ENCODE measurements around the gene KLF7. TPM values are rescaled to one million over a fixed set of nuclear protein-coding genes. Genes with fewer than 3 reads are reported as not detected.

KLF7 gene
- total RNA-seq, 6 experiments from 2014 or later: 3.3 to 14.2 (median 10.2) TPM

GRCh38 chr2:207184348-207184747, 18.6 kb upstream of the KLF7 start:
- H3K36me3 ChIP-seq: no peaks in the 10 kb centered on the region
- 93% methylated on average over 2 of the region's 2 CpGs for WGBS (ENCODE audit: insufficient coverage, low coverage, low lambda C conversion rate, missing lambda C conversion rate)
- DNase-seq (no peak), ATAC-seq (no peak)
- H3K27ac ChIP-seq: no peak overlapping the region
- intact Hi-C loops (cut with DNase I): no loop called here
- TF ChIP-seq CTCF (IDR thresholded peaks at IDR 0.05): no peak
- TF ChIP-seq POLR2A (IDR thresholded peaks at IDR 0.05): no peak
- H3K27me3 ChIP-seq: no peaks in the 10 kb centered on the region
- H3K4me1 ChIP-seq: peaks cover 0 to 12% (median 0%) of the 10 kb centered on the region in 4 donors
- H3K4me3 ChIP-seq: no peak overlapping the region
- no peaks in the 10 kb centered on the region for H3K9me3 ChIP-seq

GRCh38 chr2:207183506-207183905, 17.8 kb upstream of the KLF7 start:
- H3K4me1 ChIP-seq: peaks cover 0 to 4% (median 0%) of the 10 kb centered on the region in 4 donors
- no peaks in the 10 kb centered on the region for H3K36me3 ChIP-seq
- H3K27ac ChIP-seq: no peak overlapping the region
- ATAC-seq: no peak
- no peaks in the 10 kb centered on the region for H3K27me3 ChIP-seq
- H3K4me3 ChIP-seq: no peak overlapping the region
- no peaks in the 10 kb centered on the region for H3K9me3 ChIP-seq
- intact Hi-C loops (cut with DNase I): no loop called here
- DNase-seq: no peak
- no peak for TF ChIP-seq POLR2A (IDR thresholded peaks at IDR 0.05)
- no peak for TF ChIP-seq CTCF (IDR thresholded peaks at IDR 0.05)

GRCh38 chr2:207182911-207183310, 17.2 kb upstream of the KLF7 start:
- no peaks in the 10 kb centered on the region for H3K27me3 ChIP-seq
- no peaks in the 10 kb centered on the region for H3K36me3 ChIP-seq
- no peaks in the 10 kb centered on the region for H3K9me3 ChIP-seq
- ATAC-seq (no peak), DNase-seq (no peak)
- no peak overlapping the region for H3K27ac ChIP-seq
- TF ChIP-seq CTCF (IDR thresholded peaks at IDR 0.05) (no peak), POLR2A (IDR thresholded peaks at IDR 0.05) (no peak)
- H3K4me1 ChIP-seq: no peaks in the 10 kb centered on the region
- WGBS (ENCODE audit: insufficient coverage, low coverage, low lambda C conversion rate, missing lambda C conversion rate): 50% methylated on average over 1 of the region's 2 CpGs
- H3K4me3 ChIP-seq: no peak overlapping the region
- intact Hi-C loops (cut with DNase I): no loop called here

- Histone ChIP-seq H3K9me3 (no peaks in the 10 kb centered on the region), H3K27ac (no peak overlapping the region), H3K4me3 (no peak overlapping the region), H3K4me1 (no peaks in the 10 kb centered on the region), H3K27me3 (no peaks in the 10 kb centered on the region), H3K36me3 (no peaks in the 10 kb centered on the region)
- TF ChIP-seq POLR2A (IDR thresholded peaks at IDR 0.05) (no peak), CTCF (IDR thresholded peaks at IDR 0.05) (no peak)
- 82% methylated on average over 6 of the region's 7 CpGs for WGBS (ENCODE audit: insufficient coverage, low coverage, low lambda C conversion rate, missing lambda C conversion rate)
- ATAC-seq (no peak), DNase-seq (no peak)
- intact Hi-C loops (cut with DNase I): no loop called here
These were observed 16.0 kb upstream of the KLF7 start for GRCh38 chr2:207181526-207182274.

- intact Hi-C loops (cut with DNase I): no loop called here
- Histone ChIP-seq H3K36me3 (no peaks in the 10 kb centered on the region), H3K9me3 (no peaks in the 10 kb centered on the region), H3K4me1 (no peaks in the 10 kb centered on the region), H3K27ac (no peak overlapping the region), H3K4me3 (no peak overlapping the region), H3K27me3 (no peaks in the 10 kb centered on the region)
- TF ChIP-seq CTCF (IDR thresholded peaks at IDR 0.05): no peak
- TF ChIP-seq POLR2A (IDR thresholded peaks at IDR 0.05): no peak
- ATAC-seq (no peak), DNase-seq (no peak)
These were observed 15.0 kb upstream of the KLF7 start for GRCh38 chr2:207180741-207181140.

All from right lobe of liver (tissue), 6 donors.